Liver (tissue), 3 donors: ENCODE results near the gene VPS26C.

ENCODE experiments used
- ATF3 ChIP-seq: IDR thresholded peaks from 2 replicates; pipeline ENCODE4 v1.6.1; 2016; ENCODE audit warnings: antibody characterized with exemption
- CTCF ChIP-seq: fragments of 150-350 bp; IDR thresholded peaks from 2 replicates; pipeline ENCODE4 v1.5.1; 2017; ENCODE audit warnings: improper control_type of control experiment, low read depth, low read length; ENCODE audit not compliant: missing input control
- MAX ChIP-seq: IDR thresholded peaks from 2 replicates; pipeline ENCODE4 v1.6.1; 2016; ENCODE audit warnings: antibody characterized with exemption
- RAD21 ChIP-seq, 2 donors: IDR thresholded peaks; 2 replicates each; pipeline ENCODE4 v1.6.1; 2016; ENCODE audit warnings: antibody characterized with exemption in 2 of 2, mild to moderate bottlenecking in 2 of 2
- REST ChIP-seq: IDR thresholded peaks from 2 replicates; pipeline ENCODE4 v1.6.1; 2016; ENCODE audit warnings: antibody characterized with exemption, mild to moderate bottlenecking
- SP1 ChIP-seq: IDR thresholded peaks from 2 replicates; pipeline ENCODE4 v1.6.1; 2018; ENCODE audit warnings: antibody characterized with exemption, mild to moderate bottlenecking
- TAF1 ChIP-seq: conservative IDR thresholded peaks from 2 replicates; pipeline ENCODE4 v1.6.1; 2016; ENCODE audit warnings: antibody characterized with exemption, mild to moderate bottlenecking
- YY1 ChIP-seq: IDR thresholded peaks from 2 replicates; pipeline ENCODE4 v1.6.1; 2016; ENCODE audit warnings: antibody characterized with exemption, mild to moderate bottlenecking
- donor health status: healthy.
- donor health status: healthy.

GRCh38 chr21:37231249-37231645 is 35.9 kb downstream of the VPS26C start:
- TF ChIP-seq YY1 (no peak), ATF3 (no peak), CTCF (no peak), MAX (no peak), SP1 (no peak), REST (no peak), TAF1 (no peak), RAD21 (IDR thresholded peaks at IDR 0.05) (no peak)
